HG03196 (cell line): ENCODE data around the gene ZDHHC11.
"Not testable (repeated sequence)": the region's sequence is repeated elsewhere in the genome, so short reads cannot be mapped to it uniquely, and the experiment has no call there.

Experiments used
- ATAC-seq: cut with Tn5 transposase; IDR thresholded peaks from one replicate; pipeline ENCODE4 v1.9.1; 2021; ENCODE audit not compliant: unreplicated experiment

Gene ZDHHC11

GRCh38 chr5:880816-881550 lies 30.2 kb upstream of the ZDHHC11 start:
- no peak for ATAC-seq

DNA sequence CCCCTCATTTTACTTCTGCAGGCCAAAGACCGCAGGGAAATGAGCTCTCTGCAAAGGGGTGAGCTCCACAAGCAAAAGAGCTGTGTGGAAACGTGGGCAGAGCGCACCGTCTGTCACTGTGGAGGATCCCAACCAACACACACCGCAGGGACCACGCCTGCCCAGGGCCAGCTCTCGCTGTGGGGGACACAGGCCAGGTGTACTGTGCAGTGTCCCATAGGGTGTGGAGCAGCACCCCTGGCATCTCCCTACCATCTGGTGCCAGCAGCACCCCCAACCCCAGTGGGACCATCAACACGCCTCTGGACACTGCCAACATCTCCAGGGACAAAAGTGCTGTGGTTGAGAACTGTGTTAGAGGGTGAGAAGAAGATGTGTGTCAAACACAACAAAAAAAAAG lies 27.9 kb upstream of the ZDHHC11 start:
- not testable (repeated sequence) for ATAC-seq

DNA sequence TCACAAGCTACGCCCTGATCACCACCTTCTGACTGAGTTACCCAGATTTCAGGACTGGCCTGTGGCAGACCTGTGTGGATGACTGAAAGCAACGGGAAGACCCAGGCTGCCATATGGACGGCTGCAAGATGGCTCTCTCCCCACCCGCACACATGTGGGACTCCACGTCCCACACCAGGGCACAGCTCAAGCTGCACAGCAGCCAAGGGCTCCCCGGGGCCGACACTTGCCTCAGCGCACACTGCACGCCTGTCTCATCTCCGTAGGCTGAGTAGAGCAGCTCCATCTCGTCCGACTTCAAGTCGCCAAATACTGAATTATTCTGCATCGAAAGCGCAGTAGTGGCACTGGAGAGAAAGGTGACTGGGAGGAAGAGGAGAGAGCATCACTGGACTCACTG lies 27.3 kb upstream of the ZDHHC11 start:
- ATAC-seq: no peak

DNA sequence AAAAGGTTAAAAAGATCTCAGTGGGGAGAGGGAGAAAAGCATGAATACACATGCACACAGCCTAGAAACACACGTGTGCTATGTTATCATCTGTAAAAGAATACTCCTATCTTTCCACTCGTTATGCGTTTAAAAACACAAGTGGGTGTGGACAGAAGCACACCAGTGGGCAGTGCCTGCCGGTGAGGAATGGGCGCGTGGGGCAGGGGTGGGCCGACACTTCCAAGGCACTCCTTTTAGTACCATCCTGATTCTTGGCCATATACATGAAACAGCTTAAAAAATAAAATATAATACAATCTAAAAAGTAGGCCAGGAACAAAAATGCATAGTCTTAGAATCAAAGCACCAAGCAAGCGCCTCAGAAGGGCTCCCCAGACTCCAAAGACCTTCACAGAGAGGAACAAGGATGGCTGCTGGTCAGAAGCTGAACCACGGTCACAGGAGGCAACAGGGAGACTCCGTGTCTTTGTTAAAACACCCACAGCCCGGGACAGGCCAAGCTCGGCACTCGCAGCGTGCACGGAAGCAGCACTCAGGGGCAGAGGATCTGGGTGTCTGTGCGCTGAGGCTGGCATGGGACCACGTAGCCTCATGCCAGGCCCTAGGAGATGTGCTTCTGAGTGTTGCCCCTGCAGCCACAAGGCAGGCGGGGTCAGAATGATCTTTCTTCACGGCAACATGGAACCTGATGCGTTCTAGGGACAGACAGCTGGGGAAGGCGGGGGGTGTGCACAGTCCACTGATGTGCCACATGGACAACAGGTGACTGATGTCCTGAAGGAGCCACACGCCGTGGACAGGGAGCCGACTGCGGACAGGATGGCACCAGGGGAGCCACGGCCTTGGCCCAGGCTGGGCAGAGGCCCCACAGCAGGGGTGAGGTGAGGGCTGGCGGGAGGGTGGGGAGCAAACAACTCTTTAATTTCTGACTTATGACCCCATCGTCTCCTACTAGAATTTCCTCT lies 25.9 kb upstream of the ZDHHC11 start:
- no peak for ATAC-seq

DNA sequence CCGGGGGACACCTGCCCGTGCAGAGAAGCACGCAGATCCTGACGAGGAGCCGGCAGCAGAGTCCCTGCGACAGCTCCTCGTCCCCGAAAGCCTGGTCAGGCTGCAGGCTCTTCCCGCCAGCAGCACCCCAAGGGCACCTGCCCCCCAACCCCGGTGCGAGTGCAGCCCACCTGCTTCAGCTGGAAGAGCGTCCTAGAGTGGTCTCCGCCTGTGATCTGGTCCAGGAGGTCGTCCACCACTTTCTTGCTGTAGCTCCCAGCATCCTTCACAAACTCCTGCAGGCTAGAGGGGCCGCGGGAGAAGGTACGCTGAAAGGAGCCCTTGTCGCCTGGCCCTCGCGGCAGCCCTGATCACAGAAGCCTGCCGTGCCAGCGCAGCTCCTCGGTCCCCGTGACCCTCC lies 25.1 kb upstream of the ZDHHC11 start:
- ATAC-seq: no peak

- no peak for ATAC-seq
These were observed 22.5 kb upstream of the ZDHHC11 start for GRCh38 chr5:873328-873727.

DNA sequence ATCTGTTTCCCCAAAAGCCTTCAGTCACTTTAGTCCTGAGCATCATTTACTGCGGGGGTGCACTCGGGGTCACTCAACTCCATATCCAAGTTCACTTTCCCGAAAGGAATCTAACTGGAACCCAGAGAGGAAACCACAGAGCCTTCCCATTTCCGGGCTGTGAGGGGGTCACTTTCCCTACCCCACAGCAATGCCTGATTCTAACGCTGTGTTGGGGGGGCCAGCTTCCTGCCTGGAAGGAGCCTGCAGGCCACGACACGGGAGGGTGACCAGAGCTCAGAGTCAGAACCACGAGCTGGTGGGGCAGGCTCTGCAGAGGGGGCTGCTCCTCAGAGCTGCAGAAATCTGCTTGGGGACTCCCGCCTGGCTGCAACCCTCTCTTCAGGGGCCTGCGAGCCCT lies 21.5 kb upstream of the ZDHHC11 start:
- no peak for ATAC-seq

- no peak for ATAC-seq
These were observed 21.0 kb upstream of the ZDHHC11 start for GRCh38 chr5:871596-872298.

DNA sequence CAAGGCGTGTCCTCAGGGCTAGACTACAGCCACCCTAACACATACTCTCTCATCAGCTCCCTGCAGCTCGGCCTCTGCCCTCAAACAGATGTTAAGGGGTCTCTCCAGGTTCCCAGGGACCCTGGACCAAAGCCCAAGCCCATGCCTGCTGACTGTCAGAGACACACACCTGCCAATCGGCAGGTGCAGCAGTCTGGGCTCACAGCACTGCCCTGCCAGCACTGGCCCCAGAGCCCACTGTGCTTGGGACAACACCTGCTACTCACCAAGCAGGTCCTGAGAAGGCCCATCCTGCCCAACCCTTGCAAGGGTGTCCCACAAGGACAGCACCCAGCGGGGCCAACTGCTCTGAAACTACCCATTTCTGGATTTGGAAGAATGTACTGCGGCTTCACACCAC lies 20.2 kb upstream of the ZDHHC11 start:
- ATAC-seq: no peak

GRCh38 chr5:868428-869135 lies 17.8 kb upstream of the ZDHHC11 start:
- no peak for ATAC-seq

- no peak for ATAC-seq
These were observed 16.6 kb upstream of the ZDHHC11 start for GRCh38 chr5:867300-867870.

DNA sequence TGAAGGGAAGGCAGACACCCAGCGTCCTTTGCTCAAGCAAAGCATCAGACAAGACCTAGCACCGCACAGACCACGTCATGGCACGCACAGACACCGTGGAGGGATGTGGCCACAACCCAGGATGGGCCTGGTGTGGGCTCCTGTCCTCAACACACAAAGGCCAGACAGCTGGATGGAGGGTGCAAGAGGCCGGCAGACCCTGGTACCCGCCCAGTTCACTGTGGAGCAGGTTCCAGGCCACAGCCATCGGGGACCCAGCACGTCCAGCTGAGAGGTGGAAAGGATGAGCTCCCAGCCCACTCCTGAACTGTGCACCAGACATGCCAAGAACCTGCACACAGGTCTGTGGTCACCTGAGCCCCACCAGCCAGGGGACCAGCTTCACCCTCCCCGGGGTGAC lies 15.0 kb upstream of the ZDHHC11 start:
- ATAC-seq: no peak

DNA sequence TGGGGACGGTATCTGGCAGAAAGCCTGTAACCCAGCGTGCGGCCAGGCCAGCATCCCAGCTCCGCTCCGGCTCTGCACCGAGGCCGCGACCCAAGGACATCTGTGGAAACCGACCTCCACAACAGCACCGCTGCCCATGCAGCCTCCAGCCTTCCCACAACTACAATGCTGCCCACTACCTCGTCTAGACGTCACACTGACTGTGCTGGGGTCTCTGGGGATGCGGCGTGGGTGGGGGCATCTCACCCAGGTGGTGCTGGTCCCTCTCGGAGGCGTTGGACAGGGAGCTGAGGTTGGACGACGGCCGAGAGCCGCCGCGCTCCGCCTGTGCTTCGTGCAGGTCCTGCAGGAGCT lies 14.4 kb upstream of the ZDHHC11 start:
- no peak for ATAC-seq

DNA sequence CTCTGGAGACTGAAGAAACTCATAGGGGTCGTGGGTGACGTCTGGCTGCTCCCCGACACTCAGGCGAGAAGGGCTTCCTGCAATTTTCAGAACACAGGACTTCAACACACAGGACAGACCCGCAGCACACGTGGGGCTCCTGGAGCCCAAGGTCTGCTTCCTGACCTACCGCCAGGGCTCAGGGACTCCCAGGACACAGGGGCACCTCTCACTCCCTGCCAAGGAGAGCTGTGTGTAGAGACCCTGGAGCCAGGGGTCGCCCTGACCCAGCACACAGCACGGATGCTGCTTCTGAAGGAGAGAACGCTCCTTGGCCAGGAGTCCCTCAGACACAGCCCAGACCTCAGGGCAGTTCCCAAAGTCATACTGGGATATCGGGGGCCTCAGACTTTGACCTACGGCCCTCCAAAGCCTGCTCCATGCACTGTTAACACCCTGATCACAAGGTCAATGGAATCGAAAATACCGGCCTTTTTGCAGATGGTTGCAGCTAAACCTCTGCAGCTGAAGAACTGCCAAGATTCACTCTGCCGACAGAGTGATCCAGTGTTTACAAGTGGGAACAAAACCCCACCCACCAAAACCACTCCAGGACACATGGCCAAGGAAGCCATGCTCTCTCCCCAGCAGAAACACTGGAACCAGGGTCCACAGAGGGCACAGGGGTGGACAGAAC lies 13.8 kb upstream of the ZDHHC11 start:
- no peak for ATAC-seq

GRCh38 chr5:863244-863805 lies 12.5 kb upstream of the ZDHHC11 start:
- no peak for ATAC-seq

GRCh38 chr5:862367-863243 lies 11.8 kb upstream of the ZDHHC11 start:
- ATAC-seq: no peak

- ATAC-seq: no peak
These were observed 10.9 kb upstream of the ZDHHC11 start for GRCh38 chr5:861442-862366.
